NCI-H1436 treated with DMSO at 0.1 percent for 48 hours (cell line): ENCODE data around the gene FNDC3B.

Experiments used
- DNase-seq: peaks from one replicate; lab custom pipeline; 2025; lab: John Stamatoyannopoulos, UW

Gene FNDC3B

DNA sequence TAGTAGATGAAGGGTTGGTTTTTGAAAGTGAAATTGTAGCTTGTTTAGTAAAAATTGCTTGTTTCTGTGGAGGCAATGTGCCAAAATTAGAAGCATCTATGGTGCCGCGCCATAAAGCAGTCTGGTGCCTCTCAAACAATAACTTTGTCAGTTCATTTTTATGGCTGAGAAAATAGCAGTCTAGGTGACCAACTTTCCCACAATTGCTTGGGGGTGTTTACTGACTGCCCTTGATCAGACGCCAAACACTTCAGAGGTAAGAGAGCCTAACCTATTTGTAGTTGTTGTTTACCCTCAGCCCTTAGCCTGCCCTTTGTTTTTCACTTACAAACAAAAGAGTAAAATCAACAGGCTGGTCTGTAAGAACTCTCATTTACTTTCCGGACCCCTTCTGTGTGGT lies 174.5 kb downstream of the FNDC3B start:
- DNase-seq: no peak

DNA sequence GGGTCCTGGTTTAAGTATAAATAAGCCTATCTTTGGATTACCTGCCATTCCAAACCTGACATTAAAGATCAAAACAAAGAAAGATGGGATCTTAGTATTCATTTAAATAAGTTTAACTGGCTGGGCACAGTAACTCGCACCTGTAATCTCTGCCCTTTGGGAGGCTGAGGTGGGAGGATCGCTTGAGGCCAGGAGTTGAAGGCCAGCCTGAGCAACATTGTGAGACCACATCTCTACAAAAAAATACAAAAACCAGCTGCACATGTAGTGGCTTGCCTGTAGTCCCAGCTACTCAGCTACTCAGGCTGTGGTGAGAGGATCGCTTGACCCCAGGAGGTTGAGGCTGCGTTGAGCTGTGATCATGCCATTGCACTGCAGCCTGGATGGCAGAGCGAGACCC lies 176.9 kb downstream of the FNDC3B start:
- no peak for DNase-seq

GRCh38 chr3:172216911-172217310 lies 177.5 kb downstream of the FNDC3B start:
- DNase-seq: no peak

- DNase-seq: no peak
Measured at GRCh38 chr3:172217877-172218276, 178.5 kb downstream of the FNDC3B start.

DNA sequence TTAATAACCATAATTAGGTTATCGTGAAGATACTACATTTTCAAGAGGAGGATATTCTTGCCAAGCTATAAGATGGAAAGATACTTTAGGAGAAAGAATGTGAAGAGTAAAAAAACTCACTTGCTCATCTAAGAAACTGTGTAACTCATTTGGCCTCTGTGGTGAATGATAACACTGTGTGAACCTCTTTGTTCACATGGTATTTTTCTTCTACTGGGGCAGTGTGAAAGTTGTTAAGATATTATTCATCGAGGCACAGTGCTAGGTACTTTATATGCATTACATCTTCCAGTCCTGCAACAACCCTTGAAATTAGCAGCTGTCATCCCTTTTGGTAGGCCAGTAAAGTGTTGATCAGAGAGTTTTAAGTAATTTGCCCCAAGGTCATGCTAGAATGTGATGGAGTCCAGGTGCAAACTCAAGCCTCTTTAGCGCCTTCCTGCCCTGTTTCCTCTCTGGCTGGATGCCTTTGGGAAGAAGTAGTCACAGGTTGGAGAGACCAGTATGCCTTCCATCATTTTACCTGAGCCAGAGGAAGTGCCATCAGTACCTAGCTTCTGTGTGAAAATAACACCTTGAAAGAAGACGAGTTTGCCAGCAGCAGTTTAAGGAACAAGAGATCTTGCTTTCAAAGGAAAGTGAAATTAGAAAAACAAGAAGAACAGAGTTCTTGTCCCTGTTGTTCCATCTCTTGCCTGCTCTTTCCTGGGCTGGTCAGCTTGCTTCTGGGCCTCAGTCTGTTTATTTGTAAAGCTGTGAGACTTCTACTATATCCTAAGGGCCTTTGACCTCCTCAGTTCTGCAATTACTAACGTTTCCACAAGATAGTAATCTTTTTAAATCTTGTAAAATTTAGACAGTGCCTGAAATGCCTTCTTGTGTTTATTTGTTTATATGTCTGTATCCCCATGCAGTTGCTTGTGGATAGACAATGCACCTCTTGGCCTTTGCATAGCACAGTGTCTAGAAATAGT lies 179.3 kb downstream of the FNDC3B start:
- DNase-seq: no peak

DNA sequence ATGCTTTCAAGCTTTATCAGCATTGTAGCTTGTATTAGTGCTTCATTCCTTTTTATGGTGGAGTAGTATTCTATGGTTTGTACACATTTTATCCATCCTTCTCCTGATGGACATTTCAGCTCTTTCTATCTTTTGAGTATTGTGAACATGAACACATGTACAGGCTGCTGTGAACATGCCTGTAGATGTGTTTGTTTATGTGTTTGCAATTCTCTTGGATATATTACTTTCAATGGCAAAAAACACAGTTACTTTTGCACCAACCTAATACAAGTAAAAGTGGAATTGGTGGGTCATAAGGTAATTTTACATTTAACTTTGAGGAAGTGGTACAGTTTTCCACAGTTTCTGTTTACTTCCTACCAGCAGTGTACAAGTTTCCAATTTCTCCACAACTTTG lies 180.4 kb downstream of the FNDC3B start:
- no peak for DNase-seq

DNA sequence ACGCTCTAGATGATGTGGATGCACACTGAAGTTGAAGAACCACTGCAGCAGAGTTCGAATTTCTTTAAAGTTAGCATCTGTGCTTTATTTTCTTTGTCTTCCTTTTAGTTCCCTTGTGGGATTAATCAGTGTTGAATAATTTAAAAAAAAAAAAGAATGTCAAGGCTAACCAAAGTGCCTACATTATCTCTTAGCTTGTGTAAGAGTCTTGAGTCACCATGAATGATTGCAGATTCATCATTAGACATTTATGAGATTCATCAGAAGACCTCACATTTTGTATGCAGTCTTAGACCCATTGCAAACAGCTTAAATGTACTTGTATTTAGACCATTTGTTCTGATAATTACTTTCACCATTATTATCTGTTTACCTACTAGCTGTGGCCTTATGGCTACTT lies 182.2 kb downstream of the FNDC3B start:
- DNase-seq: no peak

DNA sequence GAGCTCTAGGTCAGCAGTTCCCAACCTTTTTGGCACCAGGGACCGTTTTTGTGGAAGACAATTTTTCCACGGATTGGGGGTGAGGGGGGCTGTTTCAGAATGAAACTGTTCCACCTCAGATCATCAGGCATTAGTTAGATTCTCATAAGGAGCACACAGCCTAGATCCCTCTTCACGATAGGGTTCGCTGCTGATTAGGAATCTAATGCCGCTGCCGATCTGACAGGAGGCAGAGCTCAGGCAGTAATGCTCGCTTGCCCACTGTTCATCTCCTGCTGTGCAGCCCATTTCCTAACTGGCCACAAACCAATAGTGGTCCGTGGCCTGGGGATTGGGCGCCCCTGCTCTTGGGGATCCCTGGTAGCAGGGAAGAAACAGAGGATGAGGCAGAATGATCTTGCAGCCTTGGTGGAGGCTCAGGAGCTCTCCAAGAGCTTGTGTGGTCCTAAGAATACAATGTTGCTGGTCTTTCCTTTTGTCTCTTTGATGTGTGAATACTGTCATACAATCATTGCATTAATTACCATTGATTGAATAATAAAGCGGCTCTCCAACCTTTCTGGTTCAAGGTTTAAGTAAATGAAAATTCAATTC lies 183.2 kb downstream of the FNDC3B start:
- no peak for DNase-seq

GRCh38 chr3:172223870-172224269 lies 184.5 kb downstream of the FNDC3B start:
- DNase-seq: no peak

- DNase-seq: no peak
Measured at GRCh38 chr3:172224560-172225214, 185.3 kb downstream of the FNDC3B start.

DNA sequence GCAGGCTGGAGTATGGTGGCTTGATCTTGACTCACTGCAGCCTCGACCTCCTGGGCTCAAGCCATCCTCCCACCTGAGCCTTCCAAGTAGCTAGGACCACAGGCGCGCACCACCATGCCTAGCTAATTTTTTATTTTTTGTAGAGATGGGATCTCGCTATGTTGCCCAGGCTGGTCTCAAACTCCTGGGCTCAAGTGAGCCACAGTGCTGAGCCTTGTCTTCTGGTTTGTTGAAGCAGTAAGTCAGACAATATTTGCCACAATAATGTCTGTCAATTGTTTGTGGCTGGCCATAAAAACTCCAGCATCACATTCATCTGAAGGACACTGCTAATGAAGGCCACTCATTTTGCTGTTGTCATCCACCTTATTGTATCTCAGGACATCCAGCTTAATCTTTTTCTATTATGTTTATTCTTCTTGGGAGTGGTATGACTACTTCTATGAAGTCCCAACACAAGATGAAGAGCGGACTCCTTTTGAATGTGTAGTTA lies 185.9 kb downstream of the FNDC3B start:
- no peak for DNase-seq

- DNase-seq: no peak
Measured at GRCh38 chr3:172226831-172227230, 187.5 kb downstream of the FNDC3B start.

- no peak for DNase-seq
Measured at GRCh38 chr3:172227340-172228035, 188.1 kb downstream of the FNDC3B start.

- DNase-seq: no peak
Measured at GRCh38 chr3:172228036-172228415, 188.6 kb downstream of the FNDC3B start.

DNA sequence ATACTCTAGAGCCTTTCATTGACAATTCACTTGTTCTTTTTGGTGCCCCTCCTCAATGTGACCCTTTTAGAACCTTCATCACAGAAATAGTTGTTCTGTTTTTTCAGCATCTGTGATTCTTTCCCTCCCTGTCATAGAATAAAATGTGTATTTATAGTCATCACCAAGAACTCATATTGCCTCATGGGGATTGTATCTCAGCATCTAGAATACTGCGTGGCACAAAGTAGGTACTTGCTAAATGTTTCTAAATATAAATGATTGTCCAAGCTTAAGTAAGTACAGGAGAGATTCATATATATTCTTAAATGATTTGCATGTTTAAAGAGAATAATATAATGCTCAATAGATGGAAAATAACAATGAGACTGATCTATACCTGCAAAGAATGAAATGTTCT lies 190.1 kb downstream of the FNDC3B start:
- DNase-seq: no peak

- DNase-seq: no peak
Measured at GRCh38 chr3:172231318-172231901, 192.0 kb downstream of the FNDC3B start.

GRCh38 chr3:172232579-172233212 lies 193.3 kb downstream of the FNDC3B start:
- DNase-seq: no peak

DNA sequence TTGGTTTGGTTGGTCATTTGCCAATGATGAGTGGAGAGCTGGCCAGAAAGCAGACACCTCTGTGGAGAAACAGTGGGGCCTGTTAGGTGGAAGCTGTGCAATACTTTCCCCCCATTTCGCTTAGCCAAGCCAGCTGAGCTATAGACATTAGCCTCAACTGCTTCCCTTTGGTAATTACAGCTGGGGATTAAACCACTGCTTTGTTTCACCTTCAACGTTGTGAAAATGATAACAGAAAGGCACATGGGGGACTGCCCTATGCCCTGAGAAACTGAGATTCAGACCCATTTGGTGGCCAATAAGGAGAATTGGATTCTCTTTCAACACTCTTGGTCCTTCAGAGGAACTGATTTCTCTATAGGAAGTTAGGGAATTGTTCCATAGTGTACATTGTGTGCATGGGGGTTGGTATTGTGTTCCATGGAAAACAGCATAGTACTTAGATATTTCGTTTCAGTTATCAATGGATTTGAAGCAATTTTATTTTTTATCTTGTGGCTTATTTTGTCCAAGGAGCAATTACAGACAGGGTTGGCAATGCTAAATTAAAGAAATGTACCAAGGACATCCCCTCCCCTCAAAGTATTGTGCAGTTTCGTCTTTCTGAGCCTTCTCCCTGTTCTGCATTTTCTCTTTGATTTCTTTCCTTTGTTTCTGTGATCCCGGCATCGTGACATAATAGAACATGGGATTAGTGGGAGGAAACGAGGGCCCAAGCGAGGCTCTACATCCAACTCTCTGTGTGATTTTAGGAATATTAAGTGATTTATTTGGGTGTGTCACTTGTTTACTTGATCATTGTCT lies 194.3 kb downstream of the FNDC3B start:
- DNase-seq: no peak

GRCh38 chr3:172235698-172236097 lies 196.3 kb downstream of the FNDC3B start:
- no peak for DNase-seq
